Activated naive CD4-positive, alpha-beta T cell treated with anti-CD3 and anti-CD28 coated beads, Interleukin-2, amount 50 U/mL, for 24 hours (primary cell): ENCODE results near the gene SETBP1.

Experiments
- H3K27ac Mint-ChIP-seq: one replicate; pipeline ENCODE4 v1.8.0; 2021; ENCODE audit warnings: mild to moderate bottlenecking, mixed read lengths
- H3K27me3 Mint-ChIP-seq: one replicate; pipeline ENCODE4 v1.8.0; 2021; ENCODE audit warnings: mixed read lengths
- H3K36me3 Mint-ChIP-seq: one replicate; pipeline ENCODE4 v1.8.0; 2021; ENCODE audit warnings: mixed read lengths
- H3K4me1 Mint-ChIP-seq: one replicate; pipeline ENCODE4 v1.8.0; 2021; ENCODE audit warnings: mixed read lengths
- H3K4me3 Mint-ChIP-seq: one replicate; pipeline ENCODE4 v1.8.0; 2021; ENCODE audit warnings: mild to moderate bottlenecking, mixed read lengths
- H3K9me3 Mint-ChIP-seq: one replicate; pipeline ENCODE4 v1.8.0; 2021; ENCODE audit warnings: mixed read lengths

The SETBP1 gene

DNA sequence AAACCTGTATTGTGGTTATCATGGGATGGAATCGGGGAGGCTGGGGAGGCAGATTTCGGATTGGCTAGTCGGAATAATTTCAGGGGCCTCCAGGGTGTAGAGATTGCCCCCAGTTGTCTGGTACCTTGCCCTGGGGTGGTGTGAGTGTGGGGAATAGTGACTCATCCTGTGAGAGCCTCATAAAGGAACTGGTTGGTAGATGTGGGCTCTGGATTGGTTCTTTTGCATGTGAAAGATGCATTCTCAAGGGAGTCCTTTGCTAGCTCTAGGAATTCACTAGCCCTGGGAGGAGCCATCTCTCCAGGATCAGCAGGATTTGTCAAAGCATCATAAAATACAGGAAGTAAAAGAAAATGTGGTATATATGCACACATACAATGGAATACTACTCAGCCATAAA is 331.6 kb downstream of the SETBP1 start:
- H3K9me3 Mint-ChIP-seq: no peaks in the 10 kb centered on the region
- no peak overlapping the region for H3K27ac Mint-ChIP-seq
- H3K36me3 Mint-ChIP-seq: no peaks in the 10 kb centered on the region
- no peak overlapping the region for H3K4me3 Mint-ChIP-seq
- H3K27me3 Mint-ChIP-seq: no peaks in the 10 kb centered on the region
- no peaks in the 10 kb centered on the region for H3K4me1 Mint-ChIP-seq

DNA sequence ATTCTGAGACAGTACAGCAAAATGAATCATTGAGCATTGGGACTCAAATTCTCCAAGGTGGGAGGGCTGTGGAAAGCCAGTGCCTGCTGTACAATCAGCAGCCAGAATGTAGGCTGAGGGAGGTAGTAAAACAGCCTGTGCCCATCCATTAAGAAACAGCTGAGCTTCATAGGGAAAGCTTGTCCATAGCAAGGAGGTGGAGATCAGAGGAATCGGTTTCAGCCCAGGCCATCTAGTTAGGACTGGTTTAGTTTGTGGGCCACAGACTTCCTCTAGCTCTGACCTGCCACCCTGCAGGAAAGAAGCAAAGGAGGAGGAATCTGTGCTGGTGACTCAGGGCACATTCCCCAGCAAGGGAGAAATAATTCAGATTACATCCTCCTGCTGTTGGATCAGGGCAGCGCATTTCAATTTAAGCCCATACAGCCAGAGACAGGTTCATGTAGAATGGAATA is 333.4 kb downstream of the SETBP1 start:
- Mint-ChIP-seq H3K4me1 (no peaks in the 10 kb centered on the region), H3K36me3 (no peaks in the 10 kb centered on the region), H3K9me3 (no peaks in the 10 kb centered on the region), H3K27me3 (no peaks in the 10 kb centered on the region), H3K4me3 (no peak overlapping the region), H3K27ac (no peak overlapping the region)

DNA sequence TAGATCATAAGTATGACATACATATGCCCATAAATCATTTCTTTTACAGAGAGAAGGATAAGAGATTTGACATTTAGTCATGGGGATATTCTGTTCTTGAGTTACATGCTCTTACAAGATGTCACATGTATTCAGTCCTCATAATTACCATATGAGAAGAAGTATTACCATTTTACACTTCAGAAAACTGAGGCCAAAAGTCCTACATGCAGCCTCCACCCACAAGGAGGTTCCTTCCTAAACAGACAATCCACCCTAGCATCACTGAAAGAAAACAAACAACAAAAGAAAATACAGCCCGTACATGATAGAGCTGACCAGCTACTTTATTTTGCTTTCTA is 335.1 kb downstream of the SETBP1 start:
- no peaks in the 10 kb centered on the region for H3K27me3 Mint-ChIP-seq
- H3K9me3 Mint-ChIP-seq: no peaks in the 10 kb centered on the region
- no peak overlapping the region for H3K27ac Mint-ChIP-seq
- H3K36me3 Mint-ChIP-seq: no peaks in the 10 kb centered on the region
- H3K4me1 Mint-ChIP-seq: no peaks in the 10 kb centered on the region
- H3K4me3 Mint-ChIP-seq: no peak overlapping the region

DNA sequence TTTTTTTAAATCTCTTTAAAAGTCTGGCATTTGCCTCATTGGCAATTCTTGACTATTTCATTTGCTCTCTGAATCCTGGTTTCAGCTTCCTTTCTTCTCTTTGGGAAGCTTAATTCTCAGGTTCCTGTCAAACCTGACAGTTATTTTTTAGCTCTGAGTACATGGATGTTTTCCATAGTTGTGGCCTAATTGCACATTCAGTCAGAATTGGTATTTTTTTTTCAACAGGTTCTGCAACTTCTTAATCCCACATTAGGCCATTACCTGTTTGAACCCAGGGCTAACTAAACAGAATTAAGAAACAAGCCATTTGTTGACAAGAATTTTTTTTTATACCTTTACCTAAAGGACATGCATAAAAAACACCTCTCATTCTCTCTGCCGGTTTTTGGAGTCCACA is 338.8 kb downstream of the SETBP1 start:
- H3K4me3 Mint-ChIP-seq: no peak overlapping the region
- H3K9me3 Mint-ChIP-seq: no peaks in the 10 kb centered on the region
- H3K36me3 Mint-ChIP-seq: no peaks in the 10 kb centered on the region
- H3K27me3 Mint-ChIP-seq: no peaks in the 10 kb centered on the region
- H3K4me1 Mint-ChIP-seq: no peaks in the 10 kb centered on the region
- H3K27ac Mint-ChIP-seq: no peak overlapping the region

GRCh38 chr18:45023519-45023918 is 342.8 kb downstream of the SETBP1 start:
- Mint-ChIP-seq H3K27me3 (no peaks in the 10 kb centered on the region), H3K36me3 (no peaks in the 10 kb centered on the region), H3K4me3 (no peak overlapping the region), H3K4me1 (no peaks in the 10 kb centered on the region), H3K27ac (no peak overlapping the region), H3K9me3 (no peaks in the 10 kb centered on the region)

DNA sequence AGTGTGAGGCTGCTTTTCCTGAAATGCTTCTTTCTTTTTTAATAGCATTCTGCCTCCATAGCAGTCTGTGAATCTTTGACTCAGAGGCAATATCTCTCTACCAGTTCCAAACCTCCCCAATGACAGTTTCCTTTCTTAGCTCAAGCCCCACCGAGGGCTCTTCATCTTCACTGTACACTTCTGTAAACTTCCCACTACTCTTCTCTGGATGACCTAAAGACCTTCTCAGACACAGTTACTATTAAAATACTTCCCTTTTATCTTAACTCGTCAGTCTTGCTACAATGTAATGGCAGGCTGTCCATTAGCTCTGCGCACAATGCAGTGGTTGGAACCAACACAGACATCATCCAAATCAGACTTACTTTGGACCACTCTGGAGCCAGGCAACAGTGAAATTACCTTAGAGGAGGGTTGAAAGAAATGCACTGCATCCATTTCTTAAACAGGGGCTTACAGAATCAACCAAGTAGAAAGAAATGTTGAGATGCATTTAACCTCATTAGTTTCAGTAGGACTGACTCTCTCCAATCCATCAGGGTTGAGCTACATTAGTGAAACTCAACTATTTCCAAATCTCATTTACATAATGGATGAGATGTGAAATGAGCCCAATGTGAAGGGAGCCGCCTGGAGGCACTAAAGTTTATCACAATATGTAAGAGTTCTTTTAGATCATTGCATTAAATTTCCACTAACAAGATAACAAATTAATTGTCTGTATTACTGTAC is 343.8 kb downstream of the SETBP1 start:
- no peaks in the 10 kb centered on the region for H3K4me1 Mint-ChIP-seq
- H3K36me3 Mint-ChIP-seq: no peaks in the 10 kb centered on the region
- H3K27ac Mint-ChIP-seq: no peak overlapping the region
- no peaks in the 10 kb centered on the region for H3K27me3 Mint-ChIP-seq
- H3K4me3 Mint-ChIP-seq: no peak overlapping the region
- H3K9me3 Mint-ChIP-seq: no peaks in the 10 kb centered on the region

DNA sequence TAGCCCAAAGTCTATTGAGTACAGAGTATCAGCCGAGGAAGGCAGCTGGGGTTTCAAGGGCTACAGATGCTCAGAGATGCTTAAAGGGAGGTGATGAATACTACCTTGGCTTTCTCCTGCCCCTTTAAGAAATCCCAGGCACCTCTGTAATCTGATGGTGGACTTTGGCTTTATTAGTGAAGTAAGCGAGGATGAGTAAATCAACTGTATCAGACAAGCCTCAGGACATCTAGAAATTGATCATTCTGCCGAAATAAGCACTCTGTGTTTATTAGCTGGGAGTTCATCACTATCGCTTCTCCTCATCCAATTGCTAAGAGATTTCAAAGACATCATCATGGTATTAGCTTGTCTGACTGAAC is 344.4 kb downstream of the SETBP1 start:
- Mint-ChIP-seq H3K36me3 (no peaks in the 10 kb centered on the region), H3K27me3 (no peaks in the 10 kb centered on the region), H3K4me3 (no peak overlapping the region), H3K9me3 (no peaks in the 10 kb centered on the region), H3K27ac (no peak overlapping the region), H3K4me1 (no peaks in the 10 kb centered on the region)

DNA sequence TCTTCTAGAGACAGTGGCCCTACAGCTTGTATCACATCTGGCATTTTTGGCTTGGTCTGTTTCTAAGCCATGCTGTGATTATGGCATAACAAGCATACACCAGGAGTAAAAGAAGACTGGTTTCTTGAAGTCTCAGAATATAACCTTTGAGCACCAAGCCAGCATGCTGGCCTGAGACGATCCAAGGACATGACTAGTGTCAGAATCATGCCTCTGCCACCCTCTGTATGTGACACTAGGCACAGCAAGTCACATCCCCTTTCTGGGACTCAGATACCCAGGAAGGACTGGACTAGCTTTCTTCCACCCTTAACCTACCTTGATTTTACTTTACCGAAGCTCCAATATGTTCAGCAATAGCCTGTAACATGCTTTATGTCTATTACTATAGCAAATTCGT is 345.5 kb downstream of the SETBP1 start:
- no peaks in the 10 kb centered on the region for H3K4me1 Mint-ChIP-seq
- H3K4me3 Mint-ChIP-seq: no peak overlapping the region
- no peaks in the 10 kb centered on the region for H3K27me3 Mint-ChIP-seq
- no peaks in the 10 kb centered on the region for H3K9me3 Mint-ChIP-seq
- no peaks in the 10 kb centered on the region for H3K36me3 Mint-ChIP-seq
- no peak overlapping the region for H3K27ac Mint-ChIP-seq

- Mint-ChIP-seq H3K9me3 (no peaks in the 10 kb centered on the region), H3K36me3 (no peaks in the 10 kb centered on the region), H3K27me3 (no peaks in the 10 kb centered on the region), H3K27ac (no peak overlapping the region), H3K4me1 (no peaks in the 10 kb centered on the region), H3K4me3 (no peak overlapping the region)
These were observed 353.5 kb downstream of the SETBP1 start for GRCh38 chr18:45034179-45034578.

DNA sequence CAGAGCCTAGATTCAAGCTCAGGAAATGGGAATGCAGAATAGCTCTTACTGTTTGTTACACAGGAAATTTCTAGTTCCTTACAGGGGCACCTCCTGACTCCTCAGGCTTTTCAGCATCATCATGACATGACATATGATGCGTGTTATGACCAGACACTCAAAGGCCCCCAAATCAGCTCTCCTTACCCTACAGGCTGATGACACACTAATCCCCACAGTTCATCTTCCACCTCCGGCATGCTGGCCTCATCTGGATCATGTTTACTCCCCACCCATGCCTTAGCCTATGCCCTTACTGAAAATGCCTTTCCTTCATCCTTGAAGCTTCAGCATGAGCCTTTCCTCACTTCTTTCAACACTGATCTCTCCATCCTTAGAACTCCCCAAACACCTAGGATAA is 356.9 kb downstream of the SETBP1 start:
- Mint-ChIP-seq H3K9me3 (no peaks in the 10 kb centered on the region), H3K27ac (no peak overlapping the region), H3K4me1 (no peaks in the 10 kb centered on the region), H3K36me3 (no peaks in the 10 kb centered on the region), H3K4me3 (no peak overlapping the region), H3K27me3 (no peaks in the 10 kb centered on the region)

GRCh38 chr18:45039376-45039775 is 358.7 kb downstream of the SETBP1 start:
- no peak overlapping the region for H3K4me3 Mint-ChIP-seq
- no peaks in the 10 kb centered on the region for H3K9me3 Mint-ChIP-seq
- no peaks in the 10 kb centered on the region for H3K36me3 Mint-ChIP-seq
- no peaks in the 10 kb centered on the region for H3K27me3 Mint-ChIP-seq
- no peaks in the 10 kb centered on the region for H3K4me1 Mint-ChIP-seq
- H3K27ac Mint-ChIP-seq: no peak overlapping the region

- no peak overlapping the region for H3K4me3 Mint-ChIP-seq
- no peak overlapping the region for H3K27ac Mint-ChIP-seq
- H3K4me1 Mint-ChIP-seq: no peaks in the 10 kb centered on the region
- H3K36me3 Mint-ChIP-seq: no peaks in the 10 kb centered on the region
- H3K9me3 Mint-ChIP-seq: no peaks in the 10 kb centered on the region
- H3K27me3 Mint-ChIP-seq: no peaks in the 10 kb centered on the region
These were observed 360.2 kb downstream of the SETBP1 start for GRCh38 chr18:45040879-45041278.

GRCh38 chr18:45044787-45045186 is 364.1 kb downstream of the SETBP1 start:
- no peaks in the 10 kb centered on the region for H3K9me3 Mint-ChIP-seq
- no peak overlapping the region for H3K27ac Mint-ChIP-seq
- H3K36me3 Mint-ChIP-seq: no peaks in the 10 kb centered on the region
- H3K4me3 Mint-ChIP-seq: no peak overlapping the region
- no peaks in the 10 kb centered on the region for H3K27me3 Mint-ChIP-seq
- no peaks in the 10 kb centered on the region for H3K4me1 Mint-ChIP-seq

DNA sequence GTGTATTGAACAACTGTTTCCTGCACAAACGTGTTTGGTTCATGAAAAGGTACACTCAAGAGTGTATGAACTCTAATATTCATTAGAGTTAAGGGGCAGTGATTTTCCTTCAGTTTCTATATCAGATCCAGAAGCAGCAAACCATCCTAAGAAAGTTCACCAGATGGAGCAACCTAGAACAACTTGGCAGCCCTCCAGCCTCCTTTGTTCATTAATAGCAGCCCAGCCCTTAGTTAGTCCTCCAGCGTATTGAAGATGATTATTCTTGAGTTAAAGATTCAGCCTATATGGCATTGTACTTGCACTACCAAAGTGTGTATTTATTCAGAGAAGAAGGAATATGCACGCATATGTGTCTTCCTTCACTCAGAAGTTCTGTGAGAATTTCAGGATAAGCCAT is 365.5 kb downstream of the SETBP1 start:
- no peaks in the 10 kb centered on the region for H3K9me3 Mint-ChIP-seq
- H3K27me3 Mint-ChIP-seq: no peaks in the 10 kb centered on the region
- H3K36me3 Mint-ChIP-seq: no peaks in the 10 kb centered on the region
- no peaks in the 10 kb centered on the region for H3K4me1 Mint-ChIP-seq
- no peak overlapping the region for H3K4me3 Mint-ChIP-seq
- H3K27ac Mint-ChIP-seq: no peak overlapping the region

DNA sequence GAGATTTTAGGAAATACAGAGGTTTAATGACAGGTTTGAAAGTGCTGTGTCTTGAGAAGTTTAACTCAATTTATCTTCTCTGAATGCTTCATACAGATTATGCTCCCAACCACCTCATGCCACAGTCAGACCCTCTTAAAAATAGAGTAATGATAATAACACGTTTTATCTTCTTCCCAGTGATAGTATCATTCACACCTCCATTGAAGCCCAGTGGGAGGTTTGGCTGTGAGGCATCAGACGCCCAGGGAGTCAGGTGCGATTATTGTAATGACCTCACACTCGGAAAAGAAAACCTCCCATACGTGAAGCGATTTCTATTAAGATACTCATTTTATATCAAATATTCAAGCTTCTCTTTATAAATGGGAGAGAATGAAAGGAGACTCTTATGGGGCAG is 366.3 kb downstream of the SETBP1 start:
- no peak overlapping the region for H3K4me3 Mint-ChIP-seq
- no peaks in the 10 kb centered on the region for H3K4me1 Mint-ChIP-seq
- H3K9me3 Mint-ChIP-seq: no peaks in the 10 kb centered on the region
- H3K36me3 Mint-ChIP-seq: no peaks in the 10 kb centered on the region
- H3K27me3 Mint-ChIP-seq: no peaks in the 10 kb centered on the region
- no peak overlapping the region for H3K27ac Mint-ChIP-seq

DNA sequence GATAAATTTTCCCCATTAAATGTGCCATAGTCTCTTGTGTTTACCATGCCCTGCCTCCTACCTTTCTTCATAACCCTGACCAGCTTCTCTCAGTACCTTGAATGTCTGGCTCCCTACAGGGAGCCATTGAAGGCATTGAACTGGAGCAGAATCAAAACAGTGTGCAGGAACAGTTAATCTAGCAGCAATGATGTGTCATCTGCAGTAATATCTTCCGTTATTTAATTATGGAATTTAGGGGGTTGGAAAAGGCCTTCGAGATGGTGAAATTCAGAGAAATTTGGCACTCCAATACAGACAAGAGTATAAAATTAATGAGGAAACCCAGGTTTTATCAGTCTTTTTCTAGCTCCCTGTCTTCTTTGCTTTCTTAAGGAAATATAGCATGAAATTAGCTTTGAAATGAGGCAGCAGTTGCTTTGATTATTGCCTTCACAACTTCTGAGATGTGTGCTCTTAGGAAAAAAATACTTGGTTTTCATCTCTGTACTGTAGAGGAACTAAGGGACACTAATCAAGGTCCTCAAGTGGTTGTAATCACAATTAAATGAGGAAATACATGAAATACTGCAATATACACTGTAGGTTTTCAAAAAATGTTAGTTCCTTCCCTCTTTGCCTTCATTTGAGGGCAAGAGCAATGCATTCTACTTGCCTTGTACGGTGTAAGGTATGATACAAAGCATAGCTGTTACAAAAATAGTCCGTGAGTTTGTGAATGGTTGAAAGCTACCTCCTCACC is 369.1 kb downstream of the SETBP1 start:
- H3K4me3 Mint-ChIP-seq: no peak overlapping the region
- H3K27ac Mint-ChIP-seq: no peak overlapping the region
- no peaks in the 10 kb centered on the region for H3K36me3 Mint-ChIP-seq
- peaks cover 1% of the 10 kb centered on the region for H3K27me3 Mint-ChIP-seq
- H3K4me1 Mint-ChIP-seq: no peaks in the 10 kb centered on the region
- H3K9me3 Mint-ChIP-seq: no peaks in the 10 kb centered on the region
